ENCODE data around the gene AHI1.

DNA sequence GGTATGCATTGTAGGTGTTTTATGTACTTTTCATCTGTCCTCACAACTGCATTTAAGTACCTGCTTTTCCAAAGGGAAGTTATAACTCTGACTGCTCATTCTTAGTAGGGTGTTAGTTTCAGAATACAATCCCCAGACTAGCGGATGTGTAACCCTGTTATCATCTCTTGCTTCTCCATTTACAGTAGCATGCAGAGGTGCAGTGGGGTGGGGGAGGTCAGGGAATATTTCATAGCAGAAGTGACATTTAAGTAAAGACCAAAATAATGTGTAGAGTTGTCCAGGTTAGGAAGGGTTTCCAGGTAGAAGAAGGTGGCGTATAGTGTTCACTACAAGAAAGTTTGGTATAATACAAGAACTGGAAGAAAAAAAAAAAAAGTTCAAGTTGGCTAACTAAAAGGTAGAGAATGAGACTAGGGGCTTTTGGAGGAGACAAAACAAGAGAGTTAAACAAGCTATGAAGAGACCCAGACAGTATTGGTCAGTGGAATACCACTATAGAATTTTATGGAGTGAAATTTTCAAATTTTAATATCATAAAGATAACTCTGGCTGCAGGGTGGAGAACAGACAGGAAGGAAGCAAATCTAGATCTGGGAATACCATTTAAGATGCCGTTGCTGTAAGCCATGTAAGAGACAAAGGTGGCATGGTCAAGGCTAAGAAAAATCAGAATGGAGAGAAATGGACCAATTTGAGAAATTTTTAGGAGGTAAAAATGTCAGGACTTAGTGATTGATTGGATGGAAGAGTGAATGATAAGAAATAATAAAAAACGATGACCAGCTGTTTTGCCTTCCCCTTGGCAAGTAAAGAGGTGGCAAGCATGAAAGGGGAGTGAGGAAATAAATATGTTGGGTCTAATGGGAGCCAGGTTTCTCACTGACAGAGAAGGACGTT lies 2.2 kb upstream of the AHI1 start:
- no peak for TF ChIP-seq CTCF (IDR thresholded peaks at IDR 0.05)
- TF ChIP-seq POLR2A (IDR thresholded peaks at IDR 0.05), result no peak

All from heart left ventricle (tissue), 13 donors.